ENCODE measurements around the gene BBS1.

GRCh38 chr11:66570850-66571180 is 60.4 kb downstream of the BBS1 start:
- no peak for TF ChIP-seq CTCF (IDR thresholded peaks at IDR 0.05; ENCODE audit: low read depth, low read length)
- no peak for TF ChIP-seq POLR2A (IDR thresholded peaks at IDR 0.05; ENCODE audit: extremely low read depth, insufficient read length)
- no peak for TF ChIP-seq MYC (IDR thresholded peaks at IDR 0.05; ENCODE audit: low read depth, low read length)
- TF ChIP-seq MAX (IDR thresholded peaks at IDR 0.05; ENCODE audit: low read depth, low read length): no peak
